Neural cell (in vitro differentiated cells): ENCODE data around the gene ATP9B. TPM values are rescaled to one million over a fixed set of nuclear protein-coding genes. Genes with fewer than 3 reads are reported as not detected.

Experiments
- H2AFZ ChIP-seq: fragments of 200-600, 300-800 bp; sonication (generic), shearing (Covaris generic); 2 replicates; pipeline ENCODE4 v1.6.0; 2014; ENCODE audit warnings: low read depth, mild to moderate bottlenecking, antibody characterized with exemption, low read length, moderate library complexity
- H3F3A ChIP-seq: fragments of 200-600 bp; shearing (Covaris generic); 2 replicates; pipeline ENCODE4 v1.6.1; 2016; ENCODE audit warnings: mild to moderate bottlenecking, moderate library complexity, mixed read lengths, antibody characterized with exemption, low read length; ENCODE audit not compliant: insufficient read depth, poor library complexity, severe bottlenecking
- H3K27ac ChIP-seq: fragments of 200-600, 300-800 bp; sonication (generic), shearing (Covaris generic); 2 replicates; pipeline ENCODE4 v1.5.1; 2014; ENCODE audit warnings: mild to moderate bottlenecking, low read length, moderate library complexity
- H3K27me3 ChIP-seq: fragments of 300-800, 200-600 bp; sonication (generic), shearing (Covaris generic); 2 replicates; pipeline ENCODE4 v1.6.0; 2014; ENCODE audit warnings: mild to moderate bottlenecking, low read depth, low read length, moderate library complexity; ENCODE audit not compliant: insufficient read depth
- H3K36me3 ChIP-seq: fragments of 300-800, 200-600 bp; sonication (generic), shearing (Covaris generic); 2 replicates; pipeline ENCODE4 v1.5.1; 2014; ENCODE audit warnings: mild to moderate bottlenecking, antibody characterized with exemption, low read length, moderate library complexity; ENCODE audit not compliant: insufficient read depth
- H3K4me2 ChIP-seq: fragments of 300-800, 200-600 bp; sonication (generic), shearing (Covaris generic); 2 replicates; pipeline ENCODE4 v1.6.0; 2014; ENCODE audit warnings: mild to moderate bottlenecking, low read length
- H3K4me3 ChIP-seq: fragments of 300-800, 200-600 bp; sonication (generic), shearing (Covaris generic); 2 replicates; pipeline ENCODE4 v1.5.1; 2014; ENCODE audit warnings: mild to moderate bottlenecking, low read length, moderate library complexity
- H3K79me2 ChIP-seq: fragments of 200-600 bp; shearing (Covaris generic); replicated peaks from 2 replicates; pipeline ENCODE4 v1.6.0; 2014; ENCODE audit warnings: mild to moderate bottlenecking, low read length, moderate library complexity; ENCODE audit not compliant: insufficient read depth
- H3K9ac ChIP-seq: fragments of 300-800, 200-600 bp; sonication (generic), shearing (Covaris generic); 2 replicates; pipeline ENCODE4 v1.6.1; 2016; ENCODE audit warnings: mild to moderate bottlenecking, low read length, mixed read lengths
- H3K9me2 ChIP-seq: fragments of 200-600 bp; shearing (Covaris generic); 2 replicates; pipeline ENCODE4 v1.6.1; 2016; ENCODE audit warnings: mild to moderate bottlenecking, low read length, mixed read lengths; ENCODE audit not compliant: insufficient read depth
- H3K9me3 ChIP-seq: fragments of 200-600, 300-800 bp; sonication (generic), shearing (Covaris generic); 2 replicates; pipeline ENCODE4 v1.6.1; 2016; ENCODE audit warnings: mild to moderate bottlenecking, mixed run types, low read length, moderate library complexity, mixed read lengths
- H4K20me1 ChIP-seq: fragments of 200-600 bp; shearing (Covaris generic); 2 replicates; pipeline ENCODE4 v1.6.1; 2016; ENCODE audit warnings: mild to moderate bottlenecking, mixed run types; ENCODE audit not compliant: insufficient read depth
- EP300 ChIP-seq: fragments of 450-650 bp; conservative IDR thresholded peaks from 2 replicates; pipeline ENCODE4 v1.6.1; 2014; ENCODE audit warnings: antibody characterized with exemption, mild to moderate bottlenecking, moderate library complexity; ENCODE audit not compliant: poor library complexity, severe bottlenecking
- EZH2 ChIP-seq: fragments of 200-600, 300-800 bp; shearing (Covaris generic), sonication (generic); IDR thresholded peaks from 2 replicates; pipeline ENCODE4 v1.6.1; 2014; ENCODE audit warnings: antibody characterized with exemption, low read length, borderline replicate concordance, mild to moderate bottlenecking; ENCODE audit not compliant: insufficient read depth, poor library complexity, severe bottlenecking
- MXI1 ChIP-seq: fragments of 450-650 bp; conservative IDR thresholded peaks from 2 replicates; pipeline ENCODE4 v1.6.1; 2014; ENCODE audit warnings: antibody characterized with exemption, mild to moderate bottlenecking; ENCODE audit not compliant: poor library complexity, severe bottlenecking
- POLR2AphosphoS5 ChIP-seq: IDR thresholded peaks from 2 replicates; pipeline ENCODE4 v1.6.1; 2012
- RAD21 ChIP-seq: fragments of 450-650 bp; conservative IDR thresholded peaks from 2 replicates; pipeline ENCODE4 v1.6.1; 2014; ENCODE audit warnings: antibody characterized with exemption, mild to moderate bottlenecking, moderate library complexity
- SMC3 ChIP-seq: fragments of 450-650 bp; conservative IDR thresholded peaks from 2 replicates; pipeline ENCODE4 v1.6.1; 2014; ENCODE audit warnings: antibody characterized with exemption, mild to moderate bottlenecking, moderate library complexity; ENCODE audit not compliant: poor library complexity
- TAF1 ChIP-seq: IDR thresholded peaks from 2 replicates; pipeline ENCODE4 v1.6.1; 2012; ENCODE audit warnings: low read depth
- polyA plus RNA-seq: library from polyadenylated mRNA; depleted of rRNA; stranded (reverse); fragments of >200 nt; gene quantifications from 2 replicates; pipeline ENCODE4 v1.2.3, GENCODE V29; 2014
- TF ChIP-seq, protein P1 (sequence below): fragments of 450-650 bp; IDR thresholded peaks from 2 replicates; pipeline ENCODE4 v1.5.1; 2014; ENCODE audit warnings: antibody characterized with exemption, mild to moderate bottlenecking, moderate library complexity; ENCODE audit not compliant: poor library complexity, severe bottlenecking
- TF ChIP-seq, protein P2 (sequence below): IDR thresholded peaks from 2 replicates; pipeline ENCODE4 v1.6.1; 2012; ENCODE audit warnings: borderline replicate concordance

Gene ATP9B
- polyA plus RNA-seq, 1 donor from 2014 or later: 15.4 TPM

DNA sequence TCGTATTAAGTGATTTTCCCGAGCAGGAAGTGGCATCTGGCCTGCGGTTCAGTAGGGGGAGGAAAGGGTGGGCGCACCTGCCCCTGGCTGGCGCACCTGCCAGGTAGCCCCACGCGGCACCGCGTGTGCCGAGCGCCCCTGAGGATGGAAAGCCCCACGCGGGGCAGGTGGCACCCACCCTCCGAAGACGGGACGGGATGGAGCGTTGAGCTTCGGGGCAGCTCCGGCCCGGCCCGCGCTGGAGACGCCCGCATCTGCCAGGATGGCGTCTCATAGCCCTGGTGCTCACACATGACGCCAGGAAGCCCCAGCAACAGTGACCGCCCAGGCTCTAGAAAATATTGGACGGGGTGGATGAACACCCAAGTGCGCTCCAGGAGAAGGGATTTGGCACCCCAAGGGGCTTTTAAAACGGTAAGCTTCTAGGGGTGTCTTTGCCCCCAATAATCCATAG, 324.0 kb downstream of the ATP9B start:
- no peaks in the 10 kb centered on the region for H3K9me2 ChIP-seq
- H2AFZ ChIP-seq: no peak overlapping the region
- TF ChIP-seq TAF1: no peak
- no peak for TF ChIP-seq SMC3
- no peak for TF ChIP-seq MXI1
- TF ChIP-seq EP300: no peak
- TF ChIP-seq, protein P1, sequence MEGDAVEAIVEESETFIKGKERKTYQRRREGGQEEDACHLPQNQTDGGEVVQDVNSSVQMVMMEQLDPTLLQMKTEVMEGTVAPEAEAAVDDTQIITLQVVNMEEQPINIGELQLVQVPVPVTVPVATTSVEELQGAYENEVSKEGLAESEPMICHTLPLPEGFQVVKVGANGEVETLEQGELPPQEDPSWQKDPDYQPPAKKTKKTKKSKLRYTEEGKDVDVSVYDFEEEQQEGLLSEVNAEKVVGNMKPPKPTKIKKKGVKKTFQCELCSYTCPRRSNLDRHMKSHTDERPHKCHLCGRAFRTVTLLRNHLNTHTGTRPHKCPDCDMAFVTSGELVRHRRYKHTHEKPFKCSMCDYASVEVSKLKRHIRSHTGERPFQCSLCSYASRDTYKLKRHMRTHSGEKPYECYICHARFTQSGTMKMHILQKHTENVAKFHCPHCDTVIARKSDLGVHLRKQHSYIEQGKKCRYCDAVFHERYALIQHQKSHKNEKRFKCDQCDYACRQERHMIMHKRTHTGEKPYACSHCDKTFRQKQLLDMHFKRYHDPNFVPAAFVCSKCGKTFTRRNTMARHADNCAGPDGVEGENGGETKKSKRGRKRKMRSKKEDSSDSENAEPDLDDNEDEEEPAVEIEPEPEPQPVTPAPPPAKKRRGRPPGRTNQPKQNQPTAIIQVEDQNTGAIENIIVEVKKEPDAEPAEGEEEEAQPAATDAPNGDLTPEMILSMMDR: no peak
- TF ChIP-seq RAD21: no peak
- TF ChIP-seq, protein P2, sequence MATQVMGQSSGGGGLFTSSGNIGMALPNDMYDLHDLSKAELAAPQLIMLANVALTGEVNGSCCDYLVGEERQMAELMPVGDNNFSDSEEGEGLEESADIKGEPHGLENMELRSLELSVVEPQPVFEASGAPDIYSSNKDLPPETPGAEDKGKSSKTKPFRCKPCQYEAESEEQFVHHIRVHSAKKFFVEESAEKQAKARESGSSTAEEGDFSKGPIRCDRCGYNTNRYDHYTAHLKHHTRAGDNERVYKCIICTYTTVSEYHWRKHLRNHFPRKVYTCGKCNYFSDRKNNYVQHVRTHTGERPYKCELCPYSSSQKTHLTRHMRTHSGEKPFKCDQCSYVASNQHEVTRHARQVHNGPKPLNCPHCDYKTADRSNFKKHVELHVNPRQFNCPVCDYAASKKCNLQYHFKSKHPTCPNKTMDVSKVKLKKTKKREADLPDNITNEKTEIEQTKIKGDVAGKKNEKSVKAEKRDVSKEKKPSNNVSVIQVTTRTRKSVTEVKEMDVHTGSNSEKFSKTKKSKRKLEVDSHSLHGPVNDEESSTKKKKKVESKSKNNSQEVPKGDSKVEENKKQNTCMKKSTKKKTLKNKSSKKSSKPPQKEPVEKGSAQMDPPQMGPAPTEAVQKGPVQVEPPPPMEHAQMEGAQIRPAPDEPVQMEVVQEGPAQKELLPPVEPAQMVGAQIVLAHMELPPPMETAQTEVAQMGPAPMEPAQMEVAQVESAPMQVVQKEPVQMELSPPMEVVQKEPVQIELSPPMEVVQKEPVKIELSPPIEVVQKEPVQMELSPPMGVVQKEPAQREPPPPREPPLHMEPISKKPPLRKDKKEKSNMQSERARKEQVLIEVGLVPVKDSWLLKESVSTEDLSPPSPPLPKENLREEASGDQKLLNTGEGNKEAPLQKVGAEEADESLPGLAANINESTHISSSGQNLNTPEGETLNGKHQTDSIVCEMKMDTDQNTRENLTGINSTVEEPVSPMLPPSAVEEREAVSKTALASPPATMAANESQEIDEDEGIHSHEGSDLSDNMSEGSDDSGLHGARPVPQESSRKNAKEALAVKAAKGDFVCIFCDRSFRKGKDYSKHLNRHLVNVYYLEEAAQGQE: no peak
- no peak for TF ChIP-seq EZH2
- TF ChIP-seq POLR2AphosphoS5: no peak
- H3K79me2 ChIP-seq: no peaks in the 10 kb centered on the region
- no peak overlapping the region for H3K27ac ChIP-seq
- H3K9me3 ChIP-seq: no peaks in the 10 kb centered on the region
- H3K4me3 ChIP-seq: peak overlapping the region; percentile 58
- no peaks in the 10 kb centered on the region for H3K36me3 ChIP-seq
- no peak overlapping the region for H3K4me2 ChIP-seq
- H3K27me3 ChIP-seq: peaks cover 61% of the 10 kb centered on the region
- no peak overlapping the region for H3K9ac ChIP-seq
- no peaks in the 10 kb centered on the region for H4K20me1 ChIP-seq
- H3F3A ChIP-seq: no peaks in the 10 kb centered on the region

DNA sequence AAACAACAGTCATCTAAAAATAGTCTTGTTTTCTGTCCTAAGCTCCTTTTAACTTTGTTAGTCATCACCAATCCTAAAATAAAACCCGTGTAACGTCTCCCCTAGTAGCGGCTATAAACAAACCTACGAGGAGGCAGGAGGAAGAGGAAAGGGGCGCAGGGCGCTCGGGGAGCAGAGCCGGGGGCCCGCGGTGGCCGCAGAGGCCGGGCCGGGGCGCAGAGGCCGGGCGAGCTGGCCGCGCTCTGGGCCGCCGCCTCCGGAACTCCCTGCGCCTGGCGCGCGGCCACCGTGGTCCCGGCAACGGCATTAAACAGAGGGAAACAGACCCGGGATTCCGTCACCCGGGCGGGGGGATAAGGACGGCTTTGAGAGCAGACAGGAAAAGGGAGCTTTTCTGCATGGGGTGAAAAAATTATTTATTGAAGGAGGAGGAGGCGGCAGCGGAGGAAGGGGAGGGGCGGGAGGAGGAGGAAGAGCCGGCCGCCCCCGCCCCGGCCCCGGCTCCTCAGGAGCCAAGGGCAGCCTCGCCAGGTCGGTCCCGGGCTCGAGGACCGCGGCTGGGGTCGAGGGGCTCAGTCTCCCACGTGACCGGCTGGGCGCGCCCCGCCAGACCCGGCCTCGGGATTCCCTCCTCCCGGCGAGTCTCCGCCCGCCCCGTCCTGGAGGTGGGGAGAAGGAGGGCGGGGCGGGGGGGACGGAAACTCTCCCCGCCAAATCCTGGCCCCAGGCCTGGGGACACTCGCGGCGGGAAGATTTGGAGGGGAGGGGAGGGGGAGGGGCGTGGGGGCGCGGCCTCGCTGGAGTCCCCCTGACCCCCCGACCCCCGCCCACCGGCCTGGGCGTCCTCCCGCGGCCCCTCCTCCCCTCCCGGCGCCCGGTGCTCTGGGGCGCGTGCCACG, 324.7 kb downstream of the ATP9B start:
- peak overlapping the region; percentile 58 for H3K4me3 ChIP-seq
- H3K79me2 ChIP-seq: no peaks in the 10 kb centered on the region
- H3K27ac ChIP-seq: no peak overlapping the region
- peaks cover 68% of the 10 kb centered on the region for H3K27me3 ChIP-seq
- H3K9ac ChIP-seq: no peak overlapping the region
- H4K20me1 ChIP-seq: no peaks in the 10 kb centered on the region
- no peaks in the 10 kb centered on the region for H3K9me3 ChIP-seq
- no peak overlapping the region for H2AFZ ChIP-seq
- no peak overlapping the region for H3K4me2 ChIP-seq
- H3K9me2 ChIP-seq: no peaks in the 10 kb centered on the region
- TF ChIP-seq, protein P1: no peak
- peak; percentile 49 for TF ChIP-seq EZH2
- no peaks in the 10 kb centered on the region for H3K36me3 ChIP-seq
- H3F3A ChIP-seq: no peaks in the 10 kb centered on the region
